H9 (cell line): ENCODE data around the gene HBD. TPM values are rescaled to one million over a fixed set of nuclear protein-coding genes. Genes with fewer than 3 reads are reported as not detected.

Source experiments
- DNase-seq: peaks from one replicate; pipeline ENCODE4 v3.0.0-alpha.2; 2017
- H2AFZ ChIP-seq: one replicate; pipeline ENCODE4 v1.6.1; 2013; ENCODE audit warnings: mild to moderate bottlenecking, low read length, control low read depth, moderate library complexity
- H2AK5ac ChIP-seq: 2 replicates; pipeline ENCODE4 v1.6.1; 2013; ENCODE audit warnings: low read length, control low read depth, mixed read lengths; ENCODE audit not compliant: insufficient read length
- H2BK120ac ChIP-seq: one replicate; pipeline ENCODE4 v1.6.1; 2013; ENCODE audit warnings: low read depth, mild to moderate bottlenecking, low read length, control low read depth, inconsistent platforms; ENCODE audit not compliant: poor library complexity, severe bottlenecking
- H2BK12ac ChIP-seq: 2 replicates; pipeline ENCODE4 v1.6.1; 2013; ENCODE audit warnings: low read length, control low read depth, mixed read lengths, low read depth; ENCODE audit not compliant: insufficient read length
- H2BK15ac ChIP-seq: 2 replicates; pipeline ENCODE4 v1.6.1; 2013; ENCODE audit warnings: low read depth, low read length, control low read depth
- H2BK20ac ChIP-seq: one replicate; pipeline ENCODE4 v1.6.1; 2013; ENCODE audit warnings: low read depth, mild to moderate bottlenecking, low read length, control low read depth, inconsistent platforms; ENCODE audit not compliant: poor library complexity, severe bottlenecking
- H2BK5ac ChIP-seq: 2 replicates; pipeline ENCODE4 v1.6.1; 2013; ENCODE audit warnings: low read length, control low read depth, mixed read lengths; ENCODE audit not compliant: insufficient read length
- H3K14ac ChIP-seq: 2 replicates; pipeline ENCODE4 v1.6.1; 2013; ENCODE audit warnings: low read length, control low read depth; ENCODE audit not compliant: insufficient read depth
- H3K18ac ChIP-seq: 2 replicates; pipeline ENCODE4 v1.6.1; 2013; ENCODE audit warnings: low read depth, mild to moderate bottlenecking, mixed read lengths, low read length, control low read depth; ENCODE audit not compliant: insufficient read length
- H3K23ac ChIP-seq: 2 replicates; pipeline ENCODE4 v1.6.1; 2013; ENCODE audit warnings: low read length, control low read depth, mixed read lengths, low read depth; ENCODE audit not compliant: insufficient read length
- H3K23me2 ChIP-seq: 2 replicates; pipeline ENCODE4 v1.6.1; 2013; ENCODE audit warnings: low read depth, mild to moderate bottlenecking, mixed read lengths, low read length, control low read depth; ENCODE audit not compliant: insufficient read length, poor library complexity, severe bottlenecking
- H3K27ac ChIP-seq: 2 replicates; pipeline ENCODE4 v1.5.1; 2013; ENCODE audit warnings: low read length, control low read depth, mixed read lengths, low read depth; ENCODE audit not compliant: insufficient read length
- H3K27me3 ChIP-seq: 2 replicates; pipeline ENCODE4 v1.6.1; 2013; ENCODE audit warnings: low read length, control low read depth, inconsistent platforms; ENCODE audit not compliant: insufficient read depth
- H3K4ac ChIP-seq: 2 replicates; pipeline ENCODE4 v1.6.1; 2013; ENCODE audit warnings: low read depth, mild to moderate bottlenecking, control low read depth, inconsistent platforms, low read length, moderate library complexity
- H3K4me1 ChIP-seq: 2 replicates; pipeline ENCODE4 v1.6.1; 2013; ENCODE audit warnings: low read length, control low read depth, inconsistent platforms; ENCODE audit not compliant: insufficient read depth
- H3K4me2 ChIP-seq: 2 replicates; pipeline ENCODE4 v1.6.1; 2013; ENCODE audit warnings: low read length, control low read depth, mixed read lengths; ENCODE audit not compliant: insufficient read length, insufficient read depth
- H3K56ac ChIP-seq: 2 replicates; pipeline ENCODE4 v1.6.1; 2013; ENCODE audit warnings: low read depth, mild to moderate bottlenecking, mixed read lengths, low read length, control low read depth; ENCODE audit not compliant: insufficient read length
- H3K79me1 ChIP-seq: 2 replicates; pipeline ENCODE4 v1.6.1; 2013; ENCODE audit warnings: low read depth, mild to moderate bottlenecking, moderate library complexity, low read length, control low read depth, inconsistent platforms; ENCODE audit not compliant: insufficient read depth, poor library complexity, severe bottlenecking
- H3K79me2 ChIP-seq: 2 replicates; pipeline ENCODE4 v1.6.1; 2013; ENCODE audit warnings: low read length, control low read depth, inconsistent platforms; ENCODE audit not compliant: insufficient read depth
- H3K9ac ChIP-seq: 2 replicates; pipeline ENCODE4 v1.6.1; 2013; ENCODE audit warnings: low read length, control low read depth, mixed read lengths; ENCODE audit not compliant: insufficient read length; ENCODE audit errors: extremely low read depth
- H3K9me3 ChIP-seq: one replicate; pipeline ENCODE4 v1.6.1; 2013; ENCODE audit warnings: low read depth, low read length, inconsistent platforms; ENCODE audit not compliant: control insufficient read depth
- H3T11ph ChIP-seq: one replicate; pipeline ENCODE4 v1.6.1; 2013; ENCODE audit warnings: mild to moderate bottlenecking, low read length, control low read depth, inconsistent platforms
- H4K20me1 ChIP-seq: one replicate; pipeline ENCODE4 v1.6.1; 2013; ENCODE audit not compliant: control insufficient read depth, insufficient read length, insufficient read depth
- H4K5ac ChIP-seq: 2 replicates; pipeline ENCODE4 v1.6.1; 2013; ENCODE audit warnings: low read depth, mild to moderate bottlenecking, mixed read lengths, low read length, control low read depth; ENCODE audit not compliant: insufficient read length
- H4K8ac ChIP-seq: replicated peaks from 2 replicates; pipeline ENCODE4 v1.6.1; 2013; ENCODE audit warnings: low read length, control low read depth, mixed read lengths, low read depth; ENCODE audit not compliant: insufficient read length
- H4K91ac ChIP-seq: 2 replicates; pipeline ENCODE4 v1.6.1; 2013; ENCODE audit warnings: low read depth, mild to moderate bottlenecking, moderate library complexity, mixed read lengths, low read length, control low read depth; ENCODE audit not compliant: insufficient read length
- H3K27ac Mint-ChIP-seq, 3 experiments: 2 replicates in 2 of 3; 3 replicates in 1 of 3; pipeline ENCODE4 v1.8.0; 2020 to 2021; ENCODE audit warnings: mixed read lengths in 3 of 3, mild to moderate bottlenecking in 1 of 3, moderate library complexity in 1 of 3
- H3K27me3 Mint-ChIP-seq: 2 replicates; pipeline ENCODE4 v1.8.0; 2021; ENCODE audit warnings: low read depth, mild to moderate bottlenecking, moderate library complexity, mixed read lengths
- H3K36me3 Mint-ChIP-seq, 3 experiments: 2 replicates in 2 of 3; 3 replicates in 1 of 3; pipeline ENCODE4 v1.8.0; 2020 to 2021; ENCODE audit warnings: low read depth in 3 of 3, mixed read lengths in 3 of 3; ENCODE audit not compliant: insufficient read depth in 1 of 3
- H3K4me1 Mint-ChIP-seq, 2 experiments: 2 replicates each; pipeline ENCODE4 v1.8.0; 2020; ENCODE audit warnings: mixed read lengths in 2 of 2
- H3K4me3 Mint-ChIP-seq, 2 experiments: 2 replicates in 1 of 2; 3 replicates in 1 of 2; pipeline ENCODE4 v1.8.0; 2020 to 2021; ENCODE audit warnings: mild to moderate bottlenecking in 2 of 2, mixed read lengths in 2 of 2, moderate library complexity in 1 of 2
- H3K9me3 Mint-ChIP-seq, 2 experiments: 2 replicates in 1 of 2; 3 replicates in 1 of 2; pipeline ENCODE4 v1.8.0; 2020; ENCODE audit warnings: mild to moderate bottlenecking in 2 of 2, mixed read lengths in 2 of 2, moderate library complexity in 1 of 2
- WGBS: extraction: QIAGEN DNeasy Blood & Tissue Kit; methylation state at CpG from one replicate; pipeline ENCODE4 v1.1.7; 2013; ENCODE audit warnings: missing lambda C conversion rate, low lambda C conversion rate, mixed read lengths; ENCODE audit not compliant: insufficient read length; ENCODE audit errors: extremely low coverage; 5-methylcytosine and 5-hydroxymethylcytosine counted together
- total RNA-seq: library from RNA; stranded (reverse); gene quantifications from 2 replicates; pipeline ENCODE4 v1.2.1, GENCODE V29; 2021
- TF ChIP-seq, protein P1 (sequence below): fragments of 200-600 bp; sonication (generic); conservative IDR thresholded peaks from 3 replicates; pipeline ENCODE4 v1.8.0; 2021; ENCODE audit warnings: antibody characterized with exemption, mild to moderate bottlenecking

HBD gene
- total RNA-seq, 1 experiment from 2014 or later, result not detected

DNA sequence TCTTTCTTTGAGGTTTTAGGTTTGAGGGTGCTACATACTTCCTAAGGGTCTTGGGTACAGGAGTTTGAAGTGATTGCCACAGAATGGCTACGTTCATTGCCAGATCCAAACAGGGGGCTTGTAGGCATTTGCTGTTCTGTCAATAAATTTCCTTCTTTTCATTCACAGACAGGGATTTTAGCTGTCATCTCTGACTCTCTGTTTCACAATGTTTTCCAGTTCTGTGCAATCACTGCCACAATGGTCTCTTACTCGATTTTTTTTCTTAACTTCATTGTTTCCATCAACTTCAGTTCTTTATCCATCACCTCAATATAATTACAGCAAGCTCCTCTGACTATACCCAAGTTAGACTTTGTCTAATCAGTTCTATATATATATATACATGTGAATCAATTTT is 6.2 kb upstream of the HBD start:
- H3K27me3 Mint-ChIP-seq, result peaks cover 2% of the 10 kb centered on the region
- no peaks in the 10 kb centered on the region for H3K4me1 Mint-ChIP-seq
- H3K4me1 ChIP-seq, result no peaks in the 10 kb centered on the region
- no peaks in the 10 kb centered on the region for H3K9me3 Mint-ChIP-seq
- H3K4me2 ChIP-seq, result no peak overlapping the region
- no peak overlapping the region for H4K8ac ChIP-seq
- no peak overlapping the region for H2BK120ac ChIP-seq
- H3K79me1 ChIP-seq, result no peaks in the 10 kb centered on the region
- no peaks in the 10 kb centered on the region for H4K20me1 ChIP-seq
- no peaks in the 10 kb centered on the region for H3K23me2 ChIP-seq
- no peak overlapping the region for H3K27ac Mint-ChIP-seq
- no peak overlapping the region for H2BK15ac ChIP-seq
- no peak overlapping the region for H2BK5ac ChIP-seq
- H2AFZ ChIP-seq, result no peak overlapping the region
- H3K27ac ChIP-seq, result no peak overlapping the region
- H3K56ac ChIP-seq, result no peak overlapping the region
- H3K14ac ChIP-seq, result no peak overlapping the region
- WGBS, result no CpG with 5 or more reads among the region's 2 CpGs
- H3K36me3 Mint-ChIP-seq, result no peaks in the 10 kb centered on the region
- no peak overlapping the region for H2BK12ac ChIP-seq
- no peak overlapping the region for H3K18ac ChIP-seq
- no peaks in the 10 kb centered on the region for H3K9me3 ChIP-seq
- no peak overlapping the region for H2BK20ac ChIP-seq
- H4K91ac ChIP-seq, result no peak overlapping the region
- H3K27me3 ChIP-seq, result no peaks in the 10 kb centered on the region
- no peak overlapping the region for H4K5ac ChIP-seq
- H3T11ph ChIP-seq, result no peak overlapping the region
- no peak overlapping the region for H2AK5ac ChIP-seq
- H3K23ac ChIP-seq, result no peak overlapping the region
- no peaks in the 10 kb centered on the region for H3K79me2 ChIP-seq
- H3K4ac ChIP-seq, result no peak overlapping the region
- no peak for DNase-seq
- no peak overlapping the region for H3K9ac ChIP-seq
- TF ChIP-seq, protein P1, sequence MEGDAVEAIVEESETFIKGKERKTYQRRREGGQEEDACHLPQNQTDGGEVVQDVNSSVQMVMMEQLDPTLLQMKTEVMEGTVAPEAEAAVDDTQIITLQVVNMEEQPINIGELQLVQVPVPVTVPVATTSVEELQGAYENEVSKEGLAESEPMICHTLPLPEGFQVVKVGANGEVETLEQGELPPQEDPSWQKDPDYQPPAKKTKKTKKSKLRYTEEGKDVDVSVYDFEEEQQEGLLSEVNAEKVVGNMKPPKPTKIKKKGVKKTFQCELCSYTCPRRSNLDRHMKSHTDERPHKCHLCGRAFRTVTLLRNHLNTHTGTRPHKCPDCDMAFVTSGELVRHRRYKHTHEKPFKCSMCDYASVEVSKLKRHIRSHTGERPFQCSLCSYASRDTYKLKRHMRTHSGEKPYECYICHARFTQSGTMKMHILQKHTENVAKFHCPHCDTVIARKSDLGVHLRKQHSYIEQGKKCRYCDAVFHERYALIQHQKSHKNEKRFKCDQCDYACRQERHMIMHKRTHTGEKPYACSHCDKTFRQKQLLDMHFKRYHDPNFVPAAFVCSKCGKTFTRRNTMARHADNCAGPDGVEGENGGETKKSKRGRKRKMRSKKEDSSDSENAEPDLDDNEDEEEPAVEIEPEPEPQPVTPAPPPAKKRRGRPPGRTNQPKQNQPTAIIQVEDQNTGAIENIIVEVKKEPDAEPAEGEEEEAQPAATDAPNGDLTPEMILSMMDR, result no peak
- H3K4me3 Mint-ChIP-seq, result no peak overlapping the region
